Sciatic nerve (tissue), 1 donor: ENCODE results near the gene HOXC4. TPM values are rescaled to one million over a fixed set of nuclear protein-coding genes. Genes with fewer than 3 reads are reported as not detected.

Source experiments
- microRNA-seq: library from miRNA; unstranded; fragments of <30 nt; microRNA quantifications from one replicate; pipeline ENCODE4 v1.2.0, GENCODE V29; 2020
- total RNA-seq: library from RNA; stranded (reverse); fragmentation: NEBNext Ultra II Directional; extraction: Animal tissue kit (Norgen Biotek cat#: 25700); gene quantifications from one replicate; pipeline ENCODE4 v1.2.1, GENCODE V29; 2021
- donor health status: DM: no; HTN: no; CAD: no.

The HOXC4 gene
- total RNA-seq, 1 donor from 2014 or later, result 23.6 TPM

Small RNAs within 50 kb of the gene (microRNA-seq; reads per million reads assigned to microRNA genes)
- gene MIR615, result 174 reads per million, percentile 63 among the genes with 10 or more reads in this experiment

Other genes with a start within 250 kb of the HOXC4 start
- gene HOXC13, start 115.0 kb upstream of the HOXC4 start, total RNA-seq, result 0.22 TPM
- gene HOXC12, start 98.9 kb upstream of the HOXC4 start, total RNA-seq, result 0.22 TPM
- 1.2 TPM for gene HOXC11, start 80.7 kb upstream of the HOXC4 start, total RNA-seq
- gene HOTAIR, start 78.9 kb upstream of the HOXC4 start, total RNA-seq, result 4.0 TPM
- 17.2 TPM for gene HOXC10, start 68.7 kb upstream of the HOXC4 start, total RNA-seq
- gene HOXC9, start 53.7 kb upstream of the HOXC4 start, total RNA-seq, result 10.2 TPM
- gene HOXC8, start 44.9 kb upstream of the HOXC4 start, total RNA-seq, result 7.0 TPM
- gene HOXC6, start 25.4 kb upstream of the HOXC4 start, total RNA-seq, result 35.3 TPM
- 5.6 TPM for gene HOXC5, start 20.8 kb upstream of the HOXC4 start, total RNA-seq
- 25.3 TPM for gene SMUG1, start 135.2 kb downstream of the HOXC4 start, total RNA-seq
- 77.9 TPM for gene CBX5, start 226.3 kb downstream of the HOXC4 start, total RNA-seq
- gene HNRNPA1, start 226.9 kb downstream of the HOXC4 start, total RNA-seq, result 694 TPM
- gene NFE2, start 247.2 kb downstream of the HOXC4 start, total RNA-seq, result 7.7 TPM